HL-60 (cell line): ENCODE data around the gene TAS2R39.

ENCODE experiments used
- DNase-seq, 2 experiments: peaks; one replicate each; pipeline ENCODE4 v3.0.0-alpha.2; 2010 to 2020; ENCODE audit warnings: low read depth in 1 of 2, low spot score in 1 of 2
- H3K27ac ChIP-seq: fragments of 250-450 bp; sonication (Bioruptor Pico); replicated peaks from 2 replicates; pipeline ENCODE4 v1.5.1; 2020; ENCODE audit warnings: mild to moderate bottlenecking, moderate library complexity
- H3K27me3 ChIP-seq: fragments of 250-450 bp; sonication (Bioruptor Pico); 2 replicates; pipeline ENCODE4 v1.5.1; 2021; ENCODE audit warnings: mild to moderate bottlenecking, moderate library complexity; ENCODE audit not compliant: insufficient read depth, poor library complexity, severe bottlenecking
- H3K4me3 ChIP-seq: replicated peaks from 2 replicates; pipeline ENCODE4 v1.5.1; 2011; ENCODE audit warnings: mild to moderate bottlenecking, control low read depth, low read length; ENCODE audit not compliant: insufficient read depth
- GABPA ChIP-seq: IDR thresholded peaks from 2 replicates; pipeline ENCODE4 v1.6.1; 2012; ENCODE audit warnings: low read depth
- POLR2AphosphoS5 ChIP-seq: IDR thresholded peaks from 2 replicates; pipeline ENCODE4 v1.6.1; 2012; ENCODE audit warnings: low read depth
- SPI1 ChIP-seq: IDR thresholded peaks from 2 replicates; pipeline ENCODE4 v1.6.1; 2012; ENCODE audit warnings: low read depth, mild to moderate bottlenecking, borderline replicate concordance
- long read RNA-seq: library from polyadenylated mRNA; unstranded; transcript quantifications from one replicate; pipeline ENCODE4 v2.0.0, GENCODE V29; 2020
- TF ChIP-seq, protein P1 (sequence below): IDR thresholded peaks from one replicate; pipeline ENCODE4 v1.5.1; 2011; ENCODE audit warnings: low read length, control low read depth, inconsistent platforms; ENCODE audit not compliant: insufficient read depth
- TF ChIP-seq, protein P2 (sequence below): IDR thresholded peaks from 2 replicates; pipeline ENCODE4 v1.6.1; 2012; ENCODE audit warnings: low read depth; ENCODE audit not compliant: insufficient replicate concordance

TAS2R39 gene
- long read RNA-seq, result 0 reads

DNA sequence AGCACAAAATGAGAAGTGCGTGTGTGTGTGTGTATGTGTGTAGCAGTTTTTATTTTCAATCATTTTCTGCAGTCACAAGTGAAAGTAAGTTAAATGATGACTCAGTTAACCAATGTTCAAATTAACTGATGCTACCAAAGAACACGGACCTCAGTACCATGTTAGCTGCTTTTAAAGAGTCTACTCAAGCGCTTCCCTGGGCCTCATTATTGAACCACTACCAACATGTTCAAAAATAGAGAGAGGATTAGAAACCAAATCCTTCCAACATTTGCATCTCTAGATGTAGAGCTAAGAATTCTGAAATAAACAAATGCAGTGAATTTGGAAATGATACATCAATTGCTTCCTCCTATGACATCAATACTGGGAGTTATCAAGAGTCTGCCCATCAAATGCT, at the start of gene TAS2R39:
TSS of gene TAS2R39 (plus strand) at position 396 of the 400 bp plus-strand sequence. CDS start at position 396, 0 bp downstream.
- Histone ChIP-seq H3K4me3 (no peak within 1 kb of the TSS), H3K27ac (no peak within 1 kb of the TSS), H3K27me3 (no peaks in the 10 kb centered on the region)
- TF ChIP-seq, protein P1, sequence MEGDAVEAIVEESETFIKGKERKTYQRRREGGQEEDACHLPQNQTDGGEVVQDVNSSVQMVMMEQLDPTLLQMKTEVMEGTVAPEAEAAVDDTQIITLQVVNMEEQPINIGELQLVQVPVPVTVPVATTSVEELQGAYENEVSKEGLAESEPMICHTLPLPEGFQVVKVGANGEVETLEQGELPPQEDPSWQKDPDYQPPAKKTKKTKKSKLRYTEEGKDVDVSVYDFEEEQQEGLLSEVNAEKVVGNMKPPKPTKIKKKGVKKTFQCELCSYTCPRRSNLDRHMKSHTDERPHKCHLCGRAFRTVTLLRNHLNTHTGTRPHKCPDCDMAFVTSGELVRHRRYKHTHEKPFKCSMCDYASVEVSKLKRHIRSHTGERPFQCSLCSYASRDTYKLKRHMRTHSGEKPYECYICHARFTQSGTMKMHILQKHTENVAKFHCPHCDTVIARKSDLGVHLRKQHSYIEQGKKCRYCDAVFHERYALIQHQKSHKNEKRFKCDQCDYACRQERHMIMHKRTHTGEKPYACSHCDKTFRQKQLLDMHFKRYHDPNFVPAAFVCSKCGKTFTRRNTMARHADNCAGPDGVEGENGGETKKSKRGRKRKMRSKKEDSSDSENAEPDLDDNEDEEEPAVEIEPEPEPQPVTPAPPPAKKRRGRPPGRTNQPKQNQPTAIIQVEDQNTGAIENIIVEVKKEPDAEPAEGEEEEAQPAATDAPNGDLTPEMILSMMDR, result no peak
- TF ChIP-seq SPI1 (no peak), GABPA (no peak), POLR2AphosphoS5 (no peak)
- TF ChIP-seq, protein P2, sequence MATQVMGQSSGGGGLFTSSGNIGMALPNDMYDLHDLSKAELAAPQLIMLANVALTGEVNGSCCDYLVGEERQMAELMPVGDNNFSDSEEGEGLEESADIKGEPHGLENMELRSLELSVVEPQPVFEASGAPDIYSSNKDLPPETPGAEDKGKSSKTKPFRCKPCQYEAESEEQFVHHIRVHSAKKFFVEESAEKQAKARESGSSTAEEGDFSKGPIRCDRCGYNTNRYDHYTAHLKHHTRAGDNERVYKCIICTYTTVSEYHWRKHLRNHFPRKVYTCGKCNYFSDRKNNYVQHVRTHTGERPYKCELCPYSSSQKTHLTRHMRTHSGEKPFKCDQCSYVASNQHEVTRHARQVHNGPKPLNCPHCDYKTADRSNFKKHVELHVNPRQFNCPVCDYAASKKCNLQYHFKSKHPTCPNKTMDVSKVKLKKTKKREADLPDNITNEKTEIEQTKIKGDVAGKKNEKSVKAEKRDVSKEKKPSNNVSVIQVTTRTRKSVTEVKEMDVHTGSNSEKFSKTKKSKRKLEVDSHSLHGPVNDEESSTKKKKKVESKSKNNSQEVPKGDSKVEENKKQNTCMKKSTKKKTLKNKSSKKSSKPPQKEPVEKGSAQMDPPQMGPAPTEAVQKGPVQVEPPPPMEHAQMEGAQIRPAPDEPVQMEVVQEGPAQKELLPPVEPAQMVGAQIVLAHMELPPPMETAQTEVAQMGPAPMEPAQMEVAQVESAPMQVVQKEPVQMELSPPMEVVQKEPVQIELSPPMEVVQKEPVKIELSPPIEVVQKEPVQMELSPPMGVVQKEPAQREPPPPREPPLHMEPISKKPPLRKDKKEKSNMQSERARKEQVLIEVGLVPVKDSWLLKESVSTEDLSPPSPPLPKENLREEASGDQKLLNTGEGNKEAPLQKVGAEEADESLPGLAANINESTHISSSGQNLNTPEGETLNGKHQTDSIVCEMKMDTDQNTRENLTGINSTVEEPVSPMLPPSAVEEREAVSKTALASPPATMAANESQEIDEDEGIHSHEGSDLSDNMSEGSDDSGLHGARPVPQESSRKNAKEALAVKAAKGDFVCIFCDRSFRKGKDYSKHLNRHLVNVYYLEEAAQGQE, result no peak
- no peak for DNase-seq

DNA sequence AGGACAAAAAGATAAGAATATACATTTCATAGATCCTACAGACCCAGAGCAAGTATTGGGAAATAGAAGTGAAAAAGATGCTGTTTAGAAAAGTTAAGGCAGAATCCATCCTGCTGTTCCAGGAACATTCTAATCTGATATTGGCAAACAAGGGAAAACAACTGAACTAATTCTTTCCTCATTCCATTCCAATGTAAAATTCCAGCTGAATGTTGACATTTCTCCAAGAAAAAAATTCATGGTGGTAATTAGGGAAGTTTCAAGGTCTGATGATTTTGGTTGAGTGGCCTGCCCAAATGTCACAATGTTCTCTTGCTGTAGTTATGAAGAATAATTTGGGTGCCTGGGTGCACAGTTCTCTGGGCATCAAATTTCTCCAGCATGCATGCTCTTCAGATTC, 36.1 kb upstream of the TAS2R39 start:
- DNase-seq, result no peak
- H3K27ac ChIP-seq, result no peak overlapping the region
- no peak overlapping the region for H3K4me3 ChIP-seq
- H3K27me3 ChIP-seq, result no peaks in the 10 kb centered on the region
- no peak for TF ChIP-seq SPI1
- TF ChIP-seq GABPA, result no peak
- TF ChIP-seq POLR2AphosphoS5, result no peak
- TF ChIP-seq, protein P1, result no peak
- TF ChIP-seq, protein P2, result no peak

DNA sequence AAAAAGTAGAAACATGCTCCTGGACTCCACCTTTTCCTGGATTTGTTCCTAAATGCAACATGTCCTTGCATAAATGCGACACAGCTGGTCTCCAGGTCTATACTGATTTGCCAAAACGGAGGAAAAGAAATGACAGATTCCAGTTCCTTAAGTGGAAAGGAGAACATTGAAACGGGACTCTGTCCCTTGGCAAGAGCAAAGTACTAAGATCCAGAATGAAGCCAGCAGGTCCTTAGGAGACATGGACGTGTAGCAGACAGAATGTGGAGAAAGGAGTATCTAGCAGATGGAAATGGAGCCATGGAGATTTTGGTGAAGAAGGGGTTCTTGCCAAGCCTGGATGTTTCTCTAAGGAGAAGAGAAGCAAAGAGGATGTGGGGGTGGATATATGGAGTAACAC, 35.2 kb upstream of the TAS2R39 start:
- DNase-seq, result no peak
- TF ChIP-seq GABPA, result no peak
- no peak for TF ChIP-seq POLR2AphosphoS5
- TF ChIP-seq, protein P1, result no peak
- TF ChIP-seq, protein P2, result no peak
- TF ChIP-seq SPI1, result no peak
- Histone ChIP-seq H3K27me3 (no peaks in the 10 kb centered on the region), H3K27ac (no peak overlapping the region), H3K4me3 (no peak overlapping the region)
